GF-D8 (cell line): Measurements from ENCODE around the gene CD22.

Experiments used
- DNase-seq: peaks from one replicate; lab custom pipeline; 2025; lab: John Stamatoyannopoulos, UW

The CD22 gene

DNA sequence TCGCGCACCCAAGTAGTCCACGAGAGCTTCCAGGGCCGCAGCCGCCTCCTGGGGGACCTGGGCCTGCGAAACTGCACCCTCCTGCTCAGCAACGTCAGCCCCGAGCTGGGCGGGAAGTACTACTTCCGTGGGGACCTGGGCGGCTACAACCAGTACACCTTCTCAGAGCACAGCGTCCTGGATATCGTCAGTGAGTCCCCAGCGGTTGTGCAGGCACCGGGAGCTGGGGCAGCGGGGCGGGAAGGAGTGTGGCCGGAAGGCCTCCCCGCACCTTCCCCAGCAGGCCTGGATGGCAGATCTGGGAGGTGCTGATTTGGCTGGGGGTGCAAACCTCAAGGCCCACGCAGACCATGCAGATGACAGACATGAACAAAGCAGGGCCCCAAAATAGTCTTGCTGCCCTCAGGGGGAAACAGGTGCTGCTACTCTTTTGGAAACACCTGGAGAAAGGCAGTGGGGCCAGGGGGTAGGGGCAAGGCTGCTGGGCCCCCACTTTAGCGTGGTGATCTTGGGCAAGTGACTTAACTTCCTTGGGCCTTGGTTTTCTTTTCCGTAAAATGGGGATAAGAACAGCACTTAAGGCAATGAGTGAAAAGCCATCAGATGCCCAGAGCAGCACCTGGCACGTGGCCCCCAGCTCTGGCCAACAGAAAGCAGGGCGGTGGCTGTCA is 33.1 kb upstream of the CD22 start:
- DNase-seq = no peak

DNA sequence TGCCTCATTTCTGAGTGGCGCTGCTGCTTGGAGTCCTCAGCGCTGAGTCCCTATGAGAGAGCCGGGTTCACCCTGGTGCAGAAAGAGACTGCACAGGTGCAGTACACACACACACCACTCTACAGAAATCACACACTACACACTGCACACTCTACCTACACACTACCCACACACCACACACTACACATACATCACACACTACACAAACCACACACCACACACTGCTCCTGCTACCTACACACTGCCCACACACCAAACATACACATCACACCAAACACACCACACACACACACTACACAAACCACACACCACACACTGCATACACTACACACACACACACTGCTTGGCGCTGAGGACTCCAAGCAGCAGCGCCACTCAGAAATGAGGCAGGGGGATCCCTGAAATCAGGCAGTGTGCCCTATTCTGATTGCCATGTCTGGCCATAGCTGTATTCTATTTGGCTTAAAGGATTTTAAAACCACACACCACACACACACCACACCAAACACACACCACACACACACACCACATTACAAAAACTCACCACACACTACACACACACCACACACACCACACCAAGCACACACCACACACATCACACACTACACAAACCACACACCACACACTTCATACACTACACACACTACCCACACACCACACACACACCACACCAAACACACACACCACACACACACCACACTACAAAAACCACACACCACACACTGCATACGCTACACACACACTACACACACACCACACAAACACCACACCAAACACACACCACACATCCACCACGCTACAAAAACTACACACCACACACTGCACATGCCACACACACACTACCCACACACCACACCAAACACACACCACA is 32.1 kb upstream of the CD22 start:
- DNase-seq = no peak

DNA sequence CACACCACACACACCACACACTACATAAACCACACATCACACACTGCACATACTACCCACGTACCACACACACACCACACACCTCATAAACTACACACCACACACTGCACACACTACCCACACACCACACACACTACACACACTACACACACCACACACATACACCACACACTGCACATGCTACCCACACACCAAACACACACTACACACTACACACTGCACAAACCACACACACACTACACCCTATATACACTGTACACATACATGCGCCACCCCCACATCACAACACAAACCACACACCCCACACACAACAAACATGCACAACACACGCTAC is 31.5 kb upstream of the CD22 start:
- no peak for DNase-seq

DNA sequence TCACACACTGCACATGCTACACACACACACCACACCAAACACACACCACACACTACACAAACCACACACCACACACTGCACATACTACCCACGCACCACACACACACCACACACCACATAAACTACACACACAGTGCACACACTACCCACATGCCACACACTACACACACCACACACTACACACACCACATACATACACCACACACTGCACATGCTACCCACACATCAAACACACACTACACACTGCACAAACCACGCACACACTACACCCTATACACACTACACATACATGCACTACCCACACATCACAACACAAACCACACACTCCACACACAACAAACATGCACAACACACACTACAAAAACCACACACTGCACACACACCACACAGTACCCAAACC is 31.1 kb upstream of the CD22 start:
- DNase-seq = no peak

DNA sequence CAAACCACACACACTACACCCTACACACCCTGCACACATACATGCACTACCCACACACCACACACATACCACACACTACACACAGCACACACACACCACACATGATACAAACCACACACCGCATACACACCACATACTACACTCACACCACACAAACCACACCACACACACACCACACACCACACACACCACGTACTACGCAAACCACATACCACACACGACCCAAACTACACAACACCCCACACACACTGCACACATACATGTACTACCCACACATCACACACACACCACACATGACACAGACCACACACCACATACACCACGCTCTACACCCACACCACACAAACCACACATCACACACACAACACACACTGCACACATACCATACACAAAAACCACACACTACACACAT is 30.4 kb upstream of the CD22 start:
- no peak for DNase-seq

DNA sequence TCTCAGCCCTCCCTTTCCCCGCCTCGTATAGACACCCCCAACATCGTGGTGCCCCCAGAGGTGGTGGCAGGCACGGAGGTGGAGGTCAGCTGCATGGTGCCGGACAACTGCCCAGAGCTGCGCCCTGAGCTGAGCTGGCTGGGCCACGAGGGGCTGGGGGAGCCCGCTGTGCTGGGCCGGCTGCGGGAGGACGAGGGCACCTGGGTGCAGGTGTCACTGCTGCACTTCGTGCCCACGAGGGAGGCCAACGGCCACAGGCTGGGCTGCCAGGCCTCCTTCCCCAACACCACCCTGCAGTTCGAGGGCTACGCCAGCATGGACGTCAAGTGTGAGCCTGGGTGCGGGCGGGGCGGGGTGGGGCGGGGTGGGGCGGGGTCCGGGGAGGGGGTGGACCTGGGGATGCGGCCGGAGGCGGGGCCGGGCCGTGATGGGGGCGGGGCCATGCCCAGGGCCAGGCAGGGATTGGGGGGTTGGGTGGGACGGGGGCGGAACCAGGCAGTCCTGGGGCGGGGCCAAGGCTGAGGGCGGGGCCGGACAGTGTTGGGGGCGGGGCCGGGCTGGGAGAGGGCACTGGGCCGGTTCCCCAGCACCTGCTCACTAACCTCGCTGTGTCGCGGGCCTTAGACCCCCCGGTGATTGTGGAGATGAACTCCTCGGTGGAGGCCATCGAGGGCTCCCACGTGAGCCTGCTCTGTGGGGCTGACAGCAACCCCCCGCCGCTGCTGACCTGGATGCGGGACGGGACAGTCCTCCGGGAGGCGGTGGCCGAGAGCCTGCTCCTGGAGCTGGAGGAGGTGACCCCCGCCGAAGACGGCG is 29.3 kb upstream of the CD22 start:
- DNase-seq = no peak

DNA sequence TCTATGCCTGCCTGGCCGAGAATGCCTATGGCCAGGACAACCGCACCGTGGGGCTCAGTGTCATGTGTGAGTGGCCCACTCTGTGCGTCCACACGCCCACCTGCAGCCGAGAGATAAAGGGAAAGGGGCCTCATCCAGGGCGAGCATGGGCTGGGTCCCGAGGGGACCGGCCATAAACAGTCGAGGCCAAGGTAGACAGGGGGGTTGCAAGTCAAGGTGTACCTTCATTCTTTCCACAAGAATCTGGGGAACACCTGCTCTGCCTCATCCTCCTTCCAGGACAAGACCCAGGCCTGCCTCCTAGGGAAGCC is 28.7 kb upstream of the CD22 start:
- DNase-seq = no peak

DNA sequence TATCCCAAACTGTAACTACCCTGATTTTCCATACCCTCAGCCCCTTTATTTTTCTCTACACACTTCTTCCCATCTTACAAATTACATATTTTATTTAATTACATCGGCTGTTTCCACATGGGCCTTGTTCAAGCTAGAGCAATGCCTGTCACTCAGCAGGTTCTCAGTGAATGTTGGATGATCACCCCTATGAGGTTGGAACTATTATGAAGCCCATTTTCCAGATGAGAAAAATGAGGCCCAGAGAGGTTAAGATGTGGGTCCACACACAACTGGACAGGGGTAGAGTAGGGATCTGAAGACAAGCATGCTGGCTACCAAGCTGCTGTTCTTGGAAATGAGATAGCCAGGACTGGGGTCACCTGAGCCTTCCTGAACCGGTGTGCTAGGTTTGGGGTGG is 27.0 kb upstream of the CD22 start:
- no peak for DNase-seq

DNA sequence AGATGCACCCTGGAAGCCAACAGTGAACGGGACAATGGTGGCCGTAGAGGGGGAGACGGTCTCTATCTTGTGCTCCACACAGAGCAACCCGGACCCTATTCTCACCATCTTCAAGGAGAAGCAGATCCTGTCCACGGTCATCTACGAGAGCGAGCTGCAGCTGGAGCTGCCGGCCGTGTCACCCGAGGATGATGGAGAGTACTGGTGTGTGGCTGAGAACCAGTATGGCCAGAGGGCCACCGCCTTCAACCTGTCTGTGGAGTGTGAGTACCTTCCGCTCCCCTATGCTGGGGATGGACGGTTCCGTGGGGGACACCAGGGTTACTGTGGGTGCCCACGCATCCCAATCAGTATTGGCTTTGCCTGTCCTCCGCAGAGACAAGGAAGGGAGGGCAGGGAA is 26.5 kb upstream of the CD22 start:
- no peak for DNase-seq

DNA sequence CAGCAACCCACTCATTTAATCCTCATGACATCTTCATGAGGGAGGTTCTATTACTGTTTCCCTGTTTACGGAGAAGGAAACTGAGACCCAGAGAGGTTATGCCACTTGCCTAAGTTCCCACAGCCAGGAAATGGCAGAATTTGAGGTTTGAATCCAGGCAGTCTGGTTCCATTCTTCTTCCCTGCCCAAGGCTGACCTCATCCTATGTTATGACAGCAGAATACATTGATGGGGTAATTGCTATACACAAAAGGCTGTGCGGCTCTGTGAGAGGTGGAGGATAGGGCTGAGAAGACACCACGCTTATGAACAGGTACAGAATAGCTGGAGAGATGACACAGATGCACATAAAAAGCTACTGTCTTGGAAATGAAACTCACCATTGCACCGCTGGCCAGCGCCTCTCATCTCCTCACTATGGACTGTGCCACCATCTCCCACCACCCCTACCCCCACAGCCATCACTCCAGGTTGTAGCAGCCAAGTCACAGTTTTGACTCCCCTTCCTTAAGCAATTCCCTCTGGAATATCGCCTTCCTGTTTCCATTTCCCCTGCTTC is 25.6 kb upstream of the CD22 start:
- DNase-seq = no peak

DNA sequence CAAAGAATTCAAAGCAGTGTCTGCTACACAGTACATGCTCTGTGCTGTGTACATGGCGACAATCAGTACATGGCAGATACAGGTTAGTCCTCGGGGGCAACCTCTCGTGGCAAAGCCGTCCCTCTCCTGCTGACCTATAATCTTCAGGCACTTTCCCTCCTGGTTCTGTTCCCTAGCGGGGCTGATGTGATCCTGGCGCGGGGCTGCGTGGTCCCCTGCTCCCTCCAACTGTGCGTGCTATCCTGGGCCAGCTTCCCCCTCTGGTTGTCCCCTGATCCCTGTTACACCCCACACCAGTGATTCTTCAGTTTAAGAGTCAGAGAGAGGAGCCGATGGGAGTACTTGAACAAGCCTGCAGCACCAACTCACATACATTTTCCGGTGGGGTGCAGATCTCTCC is 25.0 kb upstream of the CD22 start:
- DNase-seq = no peak

DNA sequence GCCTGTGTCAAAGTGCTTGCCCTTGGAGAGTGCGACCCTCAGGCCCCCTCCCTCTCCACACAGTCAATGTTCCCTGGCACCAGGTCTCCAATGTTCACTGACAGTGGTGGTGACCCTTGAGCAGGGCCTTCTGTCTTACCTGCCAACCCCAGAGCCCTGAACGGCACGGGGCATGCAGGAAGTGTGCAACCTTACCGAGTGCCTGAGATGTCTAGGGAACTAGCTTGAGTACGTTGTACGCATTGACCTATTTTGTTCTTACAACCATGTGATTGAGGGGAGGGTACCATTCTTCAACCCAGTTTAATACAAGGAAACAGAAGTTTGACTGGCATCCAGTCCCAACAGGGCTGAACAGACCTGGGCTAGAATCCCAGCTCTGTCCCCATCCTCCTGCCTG is 23.8 kb upstream of the CD22 start:
- DNase-seq = no peak

DNA sequence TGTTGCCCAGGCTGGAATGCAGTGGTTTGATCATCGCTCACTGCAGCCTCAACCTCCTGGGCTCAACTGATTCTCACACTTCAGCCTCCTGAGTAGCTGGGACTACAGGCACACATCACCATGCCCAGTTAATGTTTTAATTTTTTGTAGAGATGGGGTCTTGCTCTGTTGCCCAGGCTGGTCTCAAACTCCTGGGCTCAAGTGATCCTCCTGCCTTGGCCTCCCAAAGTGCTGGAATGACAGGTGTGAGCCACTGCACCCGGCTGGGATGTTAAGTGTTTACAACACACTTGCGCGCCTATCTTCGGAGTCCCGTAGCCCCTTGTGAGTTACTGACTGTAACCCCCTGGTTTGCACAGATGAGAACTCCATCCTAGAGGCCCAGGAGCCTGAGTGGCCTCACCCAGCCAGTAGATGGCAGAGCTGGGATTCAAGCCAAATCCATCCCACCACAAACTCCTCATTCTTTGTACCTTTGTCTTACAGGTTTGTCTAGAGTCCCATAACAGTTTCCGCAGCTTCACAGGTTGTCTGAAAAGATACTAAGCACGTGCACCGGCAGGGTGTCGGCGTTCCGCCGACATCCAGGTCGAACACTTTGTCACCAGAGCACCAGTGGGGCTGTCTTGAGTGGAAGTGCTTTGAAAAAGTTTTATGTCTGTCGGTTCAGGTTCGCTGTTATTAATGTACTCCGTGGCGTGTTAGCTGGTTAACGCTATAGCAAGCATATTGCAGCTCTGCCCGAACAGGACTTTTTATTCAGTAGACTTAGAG is 22.3 kb upstream of the CD22 start:
- no peak for DNase-seq

DNA sequence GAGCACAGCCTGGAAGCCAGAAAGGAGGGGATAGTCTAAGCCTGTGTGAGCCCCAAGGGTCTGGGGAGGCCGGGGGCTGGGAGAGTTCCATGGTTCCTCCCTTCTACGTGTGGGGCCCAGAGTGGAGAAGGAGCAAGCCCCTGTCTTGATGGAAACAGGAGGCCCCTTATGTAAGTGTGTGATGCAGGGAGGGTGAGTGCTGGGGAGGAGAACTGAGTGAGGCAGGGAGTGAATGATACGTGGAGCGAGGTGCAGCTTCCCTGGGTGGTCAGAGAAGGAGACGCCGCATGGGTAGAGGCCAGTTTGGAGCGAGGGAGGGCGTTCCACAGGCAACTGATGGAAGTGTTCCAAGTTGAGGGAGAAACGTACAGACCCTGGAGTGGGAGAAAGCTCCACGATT is 21.1 kb upstream of the CD22 start:
- DNase-seq = no peak

DNA sequence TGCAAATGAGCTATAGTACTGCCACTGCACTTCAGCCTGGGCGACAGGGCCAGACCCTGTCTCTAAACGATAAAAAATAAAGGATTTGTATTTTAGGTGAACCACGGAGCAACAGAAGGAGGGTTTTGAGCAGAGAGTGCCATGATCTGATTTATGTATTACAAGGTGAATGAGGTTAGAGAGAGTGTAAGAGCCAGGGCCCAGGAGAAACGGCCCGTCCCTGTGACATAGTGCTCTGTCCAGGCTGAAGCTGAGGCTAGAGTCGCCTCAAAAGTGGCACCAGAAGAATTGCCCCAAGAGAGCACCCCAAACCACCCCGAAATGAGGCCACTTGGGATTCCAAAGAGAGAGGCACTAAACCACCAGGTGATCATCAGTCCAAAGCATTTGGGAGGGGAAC is 20.1 kb upstream of the CD22 start:
- DNase-seq = no peak

DNA sequence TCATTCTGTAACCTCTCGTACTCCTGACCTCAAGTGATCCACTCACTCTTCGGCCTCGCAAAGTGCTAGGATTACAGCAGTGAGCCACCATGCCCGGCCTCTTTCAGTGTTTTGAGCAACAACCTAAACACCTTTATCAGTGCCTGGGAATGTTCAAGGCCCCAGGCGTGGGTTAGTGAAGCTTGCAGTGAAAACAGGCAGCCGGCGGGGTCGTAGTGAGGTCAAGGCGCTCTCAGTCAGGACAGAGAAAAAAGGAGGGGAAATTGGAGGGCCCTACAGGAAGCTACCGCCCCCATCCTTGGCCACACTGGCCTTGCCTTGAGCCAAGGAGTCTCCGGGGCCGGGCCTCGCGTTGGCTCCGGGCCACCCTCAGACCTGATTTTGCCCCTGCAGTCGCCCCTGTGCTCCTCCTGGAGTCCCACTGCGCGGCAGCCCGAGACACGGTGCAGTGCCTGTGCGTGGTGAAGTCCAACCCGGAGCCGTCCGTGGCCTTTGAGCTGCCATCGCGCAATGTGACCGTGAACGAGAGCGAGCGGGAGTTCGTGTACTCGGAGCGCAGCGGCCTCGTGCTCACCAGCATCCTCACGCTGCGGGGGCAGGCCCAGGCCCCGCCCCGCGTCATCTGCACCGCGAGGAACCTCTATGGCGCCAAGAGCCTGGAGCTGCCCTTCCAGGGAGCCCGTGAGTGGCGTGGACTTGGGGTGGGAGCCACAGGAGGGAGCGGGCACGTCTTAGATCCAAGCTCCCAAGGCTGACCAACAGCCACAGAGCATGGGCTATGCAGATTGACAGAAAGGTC is 19.3 kb upstream of the CD22 start:
- no peak for DNase-seq

DNA sequence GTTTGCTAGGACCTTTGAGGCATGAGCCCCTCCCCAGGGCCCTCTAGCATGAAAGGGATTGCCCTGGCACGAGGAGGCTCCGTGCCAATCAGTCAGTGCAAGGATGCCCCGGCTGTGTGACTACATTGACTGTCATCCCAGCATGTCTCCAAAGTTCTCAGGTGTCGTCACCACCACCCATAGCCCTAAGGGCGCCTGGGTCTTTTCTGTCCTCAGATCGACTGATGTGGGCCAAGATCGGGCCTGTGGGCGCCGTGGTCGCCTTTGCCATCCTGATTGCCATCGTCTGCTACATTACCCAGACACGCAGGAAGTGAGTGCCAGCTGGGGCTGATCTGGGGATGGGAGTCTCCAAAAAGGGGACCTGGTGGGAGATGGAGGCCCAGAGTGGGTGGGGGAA is 18.7 kb upstream of the CD22 start:
- no peak for DNase-seq

DNA sequence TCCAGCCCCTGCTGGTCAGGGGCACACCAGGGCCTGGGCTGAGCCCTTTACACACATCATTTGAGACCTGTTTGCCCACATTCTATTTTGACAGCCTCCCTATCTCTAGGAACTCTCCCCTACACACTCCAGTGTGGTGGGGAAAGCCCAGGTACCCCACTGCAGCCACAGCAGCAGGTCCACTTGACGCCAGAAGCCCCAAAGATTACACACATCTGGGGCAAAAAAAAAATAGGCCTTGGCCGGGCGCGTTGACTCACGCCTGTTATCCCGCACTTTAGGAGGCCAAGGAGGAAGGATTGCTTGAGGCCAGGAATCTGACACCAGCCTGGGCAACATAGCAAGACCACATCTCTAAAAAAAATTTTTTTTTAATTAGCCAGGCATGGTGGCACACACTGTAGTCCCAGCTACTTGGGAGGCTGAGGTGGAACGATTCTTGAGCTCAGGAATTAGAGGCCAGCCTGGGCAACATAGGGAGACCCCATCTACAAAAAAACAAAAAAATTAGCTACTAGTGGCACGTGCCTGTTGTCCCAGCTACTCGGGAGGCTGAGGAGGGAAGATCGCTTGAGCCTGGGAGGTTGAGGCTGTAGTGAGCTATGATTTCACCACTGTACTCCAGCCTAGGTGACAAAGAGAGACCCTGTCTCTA is 18.0 kb upstream of the CD22 start:
- DNase-seq = no peak

DNA sequence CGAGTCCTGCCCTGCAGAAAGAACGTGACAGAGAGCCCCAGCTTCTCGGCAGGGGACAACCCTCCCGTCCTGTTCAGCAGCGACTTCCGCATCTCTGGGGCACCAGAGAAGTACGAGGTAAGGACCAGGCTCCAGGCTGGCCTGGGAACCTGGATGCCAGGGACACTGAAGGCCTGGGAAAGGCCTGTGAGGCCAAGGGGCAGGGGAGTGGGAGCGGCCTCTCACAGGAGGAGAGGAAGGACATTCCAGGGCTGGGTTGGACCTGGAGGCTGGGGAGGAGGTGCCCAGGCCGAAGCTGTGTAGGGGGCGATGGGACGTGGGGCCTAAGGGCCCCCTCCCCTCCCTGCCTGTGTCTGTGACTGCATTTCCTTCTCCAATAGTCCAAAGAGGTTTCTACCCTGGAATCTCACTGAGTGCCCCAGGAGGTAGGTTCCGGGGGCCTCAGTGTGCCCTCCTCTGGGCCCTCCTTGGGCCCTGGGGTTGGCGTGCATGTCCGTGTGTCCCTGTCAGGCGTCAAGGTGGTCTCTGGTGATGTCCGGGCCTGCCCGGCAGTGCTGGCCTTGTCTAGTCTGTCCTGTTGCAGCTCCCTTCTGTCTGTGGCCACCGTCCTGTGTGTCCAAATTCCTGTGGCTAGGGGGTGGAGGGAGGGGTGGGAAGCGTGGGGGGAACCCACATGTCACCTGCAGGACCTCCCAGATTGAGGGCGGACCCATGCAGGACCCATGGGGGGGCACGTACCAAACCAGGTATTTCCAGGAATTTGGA is 16.9 kb upstream of the CD22 start:
- no peak for DNase-seq

DNA sequence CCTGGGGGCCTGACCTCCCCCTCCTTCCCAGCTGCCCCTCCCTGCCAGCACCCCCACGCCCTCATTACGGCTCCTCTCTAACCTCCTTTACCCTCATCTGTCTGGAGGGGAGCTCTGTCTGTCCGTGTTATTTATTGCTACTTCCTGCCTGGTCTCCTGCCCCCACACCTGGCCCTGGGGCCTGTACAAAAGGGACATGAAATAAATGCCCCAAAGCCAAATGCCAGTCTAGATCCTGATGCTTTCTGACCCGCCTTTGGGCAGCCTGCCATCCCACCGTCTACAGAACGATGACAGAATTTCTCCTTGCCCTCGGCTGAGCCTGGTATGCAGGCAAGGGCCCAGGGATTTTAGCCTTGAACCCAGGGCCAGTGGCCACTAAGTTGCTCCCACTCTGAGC is 15.4 kb upstream of the CD22 start:
- no peak for DNase-seq
